Hippocampal formation (tissue), 2 donors: ENCODE data around the gene ID4.

Source experiments
- DNase-seq, 2 donors: peaks; one replicate each; lab custom pipeline; 2025; lab: John Stamatoyannopoulos, UW

The ID4 gene, protein sequence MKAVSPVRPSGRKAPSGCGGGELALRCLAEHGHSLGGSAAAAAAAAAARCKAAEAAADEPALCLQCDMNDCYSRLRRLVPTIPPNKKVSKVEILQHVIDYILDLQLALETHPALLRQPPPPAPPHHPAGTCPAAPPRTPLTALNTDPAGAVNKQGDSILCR

DNA sequence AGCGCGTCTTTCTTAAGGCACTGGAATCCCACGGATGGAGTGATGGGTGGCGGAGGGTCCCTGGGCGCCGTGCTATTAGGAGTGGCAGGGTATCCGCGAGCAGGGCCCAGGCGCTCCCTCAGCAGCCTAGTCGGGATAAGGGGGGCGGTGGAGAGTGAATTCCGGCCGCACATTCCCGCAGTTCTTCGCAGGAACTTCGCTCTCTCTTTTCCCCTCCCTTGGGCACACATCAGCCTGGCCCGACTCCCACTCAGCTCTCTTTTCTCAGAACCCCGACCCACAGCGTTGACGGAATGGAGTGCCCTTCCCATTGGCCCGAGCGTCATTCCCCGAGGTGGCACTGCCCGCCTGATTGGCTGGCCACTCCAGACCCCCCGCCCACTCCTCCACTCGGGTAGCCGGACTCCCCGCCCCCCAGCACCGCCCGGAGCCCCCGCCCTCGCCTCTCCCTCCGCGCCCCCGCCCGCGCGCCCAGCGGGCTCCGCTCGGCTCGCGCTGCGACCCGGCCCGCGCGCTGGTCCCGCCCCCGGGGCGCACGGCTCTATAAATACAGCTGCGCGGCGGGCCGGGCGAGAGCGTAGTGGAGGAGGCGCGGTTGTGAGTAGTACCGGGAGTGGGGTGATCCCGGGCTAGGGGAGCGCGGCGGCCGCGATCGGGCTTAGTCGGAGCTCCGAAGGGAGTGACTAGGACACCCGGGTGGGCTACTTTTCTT lies at the start of gene ID4:
ID4 (plus strand) TSS at position 572 of the 712 bp plus-strand sequence. CDS start 385 bp downstream, outside the sequence.
- DNase-seq: peak; percentile 83 to 89

- no peak for DNase-seq
Measured at GRCh38 chr6:19788686-19789085, 48.5 kb upstream of the ID4 start.

DNA sequence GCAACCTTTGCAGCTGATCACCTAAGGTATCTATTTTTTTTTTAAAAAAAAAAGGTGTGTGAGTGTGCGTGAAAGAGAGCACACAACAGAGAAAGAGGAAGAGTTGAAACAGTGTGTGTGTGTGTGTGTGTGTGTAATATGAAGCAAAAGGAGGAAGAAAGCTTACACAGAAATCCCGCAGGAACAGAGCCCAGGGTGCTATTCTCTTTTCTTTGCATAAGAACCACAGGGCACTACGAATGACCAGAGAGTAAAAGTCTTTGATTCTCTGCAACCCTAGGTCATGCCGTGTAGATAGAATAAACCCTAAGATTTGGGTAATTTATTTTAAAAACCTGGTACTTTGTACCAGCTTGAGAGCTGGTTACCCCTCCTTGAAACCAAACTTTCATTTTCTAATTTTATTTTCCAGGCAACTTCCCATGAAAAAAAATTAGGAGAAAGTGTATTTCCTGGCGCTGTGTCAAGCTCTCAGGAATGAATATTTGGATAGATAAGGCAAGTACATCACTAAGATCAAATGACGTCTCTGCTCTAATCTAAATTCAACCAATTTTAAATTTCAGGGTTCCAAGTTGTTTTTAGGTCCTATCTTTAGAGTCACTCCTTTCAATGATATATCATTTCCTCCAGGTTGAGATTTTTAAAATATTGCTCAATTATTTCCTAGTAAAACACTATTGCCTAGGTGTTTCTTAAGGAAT lies 47.9 kb upstream of the ID4 start:
- DNase-seq: no peak

GRCh38 chr6:19791267-19791666 lies 45.9 kb upstream of the ID4 start:
- DNase-seq: no peak

DNA sequence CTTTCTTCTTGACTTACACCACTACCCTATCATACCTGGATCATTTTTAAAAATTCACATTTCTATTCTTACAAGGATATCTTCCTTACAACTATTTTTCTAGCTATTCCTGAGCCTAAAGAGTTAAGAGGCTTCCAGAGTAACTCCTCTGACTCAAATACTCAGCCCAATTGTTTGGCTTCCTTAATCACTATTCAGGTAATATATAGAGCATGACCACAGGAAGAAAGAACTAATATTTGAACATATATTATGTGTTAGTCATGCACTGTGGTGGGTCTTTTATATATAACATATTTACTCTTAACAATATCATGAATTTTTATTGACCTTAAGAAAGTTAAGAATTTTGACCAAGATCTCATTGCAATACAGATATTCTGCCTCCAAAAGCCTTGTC lies 42.0 kb upstream of the ID4 start:
- DNase-seq: no peak

GRCh38 chr6:19796452-19796851 lies 40.7 kb upstream of the ID4 start:
- no peak for DNase-seq

DNA sequence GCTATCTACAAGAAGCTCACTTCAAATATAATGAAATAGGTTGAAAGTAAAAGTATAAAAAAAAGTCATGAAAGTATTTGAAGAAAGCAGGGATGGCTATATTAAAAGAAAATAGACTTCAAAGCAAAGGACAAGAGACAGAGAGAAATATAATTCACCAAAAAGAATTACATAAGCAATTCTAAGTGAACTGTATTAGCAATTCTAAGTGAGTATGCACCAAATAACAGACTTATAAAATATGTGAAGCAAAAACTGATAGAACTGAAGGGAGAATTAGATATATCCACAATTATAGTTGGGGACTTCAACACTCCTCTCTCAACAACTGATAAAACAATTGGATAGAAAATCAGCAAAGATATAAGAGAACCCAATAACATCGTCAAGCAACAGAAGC lies 38.8 kb upstream of the ID4 start:
- no peak for DNase-seq

GRCh38 chr6:19802656-19803055 lies 34.5 kb upstream of the ID4 start:
- DNase-seq: no peak

- DNase-seq: no peak
Measured at GRCh38 chr6:19803331-19804204, 33.6 kb upstream of the ID4 start.

GRCh38 chr6:19804205-19805128 lies 32.7 kb upstream of the ID4 start:
- DNase-seq: peak; percentile 92

- peak in 1 of 2 donors; percentile 27 for DNase-seq
Measured at GRCh38 chr6:19805129-19805481, 32.1 kb upstream of the ID4 start.

GRCh38 chr6:19806971-19807396 lies 30.2 kb upstream of the ID4 start:
- DNase-seq: no peak

- no peak for DNase-seq
Measured at GRCh38 chr6:19811397-19812079, 25.6 kb upstream of the ID4 start.

DNA sequence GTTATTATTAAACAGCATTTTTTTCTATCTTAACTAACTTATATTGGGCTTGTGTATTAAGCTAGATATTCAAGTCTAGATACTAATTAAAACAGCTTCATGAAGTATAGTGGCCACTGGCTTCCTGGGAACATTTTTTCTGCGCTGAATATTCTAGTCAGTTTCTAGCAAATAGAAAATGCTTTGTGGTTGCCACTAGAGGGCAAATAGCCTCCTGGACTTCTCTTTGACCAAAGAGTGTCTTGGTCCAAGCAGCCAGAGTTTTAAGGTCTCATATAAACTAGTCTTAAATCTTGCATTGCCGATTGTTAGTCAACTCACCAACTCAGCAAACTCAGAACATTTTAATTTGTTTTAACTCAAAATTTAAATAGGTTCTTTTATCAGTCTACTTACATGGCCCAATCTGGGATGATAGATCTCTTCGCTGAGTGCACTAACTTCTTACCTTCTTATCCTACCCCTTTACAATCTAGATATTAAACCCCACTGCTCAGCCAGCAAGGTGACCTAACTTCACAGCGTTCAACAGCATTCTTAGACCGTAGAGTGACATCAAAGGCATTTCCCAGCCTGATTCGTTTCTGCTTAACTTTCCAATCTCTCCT lies 24.6 kb upstream of the ID4 start:
- DNase-seq: no peak

- DNase-seq: no peak
Measured at GRCh38 chr6:19818805-19819204, 18.4 kb upstream of the ID4 start.

- DNase-seq: no peak
Measured at GRCh38 chr6:19824058-19824807, 12.9 kb upstream of the ID4 start.

DNA sequence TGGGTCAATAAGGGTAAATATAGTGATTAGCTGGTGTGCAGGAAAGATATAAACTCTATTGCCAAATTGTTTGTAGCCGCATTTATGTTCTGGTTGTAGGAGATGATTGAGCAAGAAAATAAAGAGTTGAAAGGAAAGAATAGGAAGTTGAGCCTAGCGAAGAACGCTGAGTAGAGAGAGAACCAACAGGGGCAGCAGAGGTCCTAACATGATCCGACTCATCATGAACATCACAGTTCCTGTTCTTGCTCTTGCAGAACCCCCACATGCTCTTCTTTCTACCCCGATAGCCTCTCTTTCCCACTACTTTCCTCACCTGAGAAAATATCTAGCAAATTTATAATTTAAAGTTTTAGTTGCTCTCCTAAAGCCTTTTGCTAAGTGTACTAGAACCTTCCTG lies 9.9 kb upstream of the ID4 start:
- DNase-seq: no peak

DNA sequence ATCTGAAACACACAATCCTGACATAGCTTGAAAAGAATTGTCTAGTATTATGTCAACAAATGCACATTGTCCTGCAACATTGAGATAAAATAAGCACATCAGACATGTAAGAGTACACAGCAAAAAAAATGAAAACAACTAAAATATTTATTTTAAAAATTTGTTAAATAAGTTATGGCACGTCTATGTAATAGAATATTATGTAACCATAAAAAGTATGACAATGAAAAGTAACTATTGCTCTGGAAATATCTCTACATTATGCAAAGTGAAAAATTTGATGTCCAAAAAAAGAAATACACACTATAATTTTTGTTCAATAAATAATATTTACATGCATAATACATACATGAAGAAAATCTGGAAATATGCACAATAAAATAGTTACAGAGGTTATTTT lies 9.3 kb upstream of the ID4 start:
- no peak for DNase-seq

GRCh38 chr6:19830171-19830570 lies 7.0 kb upstream of the ID4 start:
- no peak for DNase-seq
